Stomach (tissue), 4 donors: ENCODE data around the gene ZFYVE9.

ENCODE experiments used
- CTCF ChIP-seq, 7 experiments: fragments of 450-650 bp in 4 of 7; fragments of 200-600 bp in 3 of 7; sonication (generic) in 3 of 7; IDR thresholded peaks; one replicate each; pipeline ENCODE4 v1.5.1; 2016 to 2019; ENCODE audit warnings: antibody characterized with exemption in 7 of 7, control low read depth in 2 of 7, mild to moderate bottlenecking in 1 of 7
- EP300 ChIP-seq: sonication (generic); formaldehyde crosslinking; IDR thresholded peaks from one replicate; pipeline ENCODE4 v1.6.1; 2017; ENCODE audit warnings: antibody characterized with exemption
- POLR2AphosphoS5 ChIP-seq, 3 donors: sonication (generic); formaldehyde crosslinking; IDR thresholded peaks; one replicate each; pipeline ENCODE4 v1.6.1; 2016; ENCODE audit warnings: antibody characterized with exemption in 3 of 3

- TF ChIP-seq CTCF (IDR thresholded peaks at IDR 0.05) (no peak), EP300 (no peak), POLR2AphosphoS5 (IDR thresholded peaks at IDR 0.05) (no peak)
These were observed 213.5 kb downstream of the ZFYVE9 start for GRCh38 chr1:52355436-52355835.
